KOPT-K1 (cell line): ENCODE results near the gene RIBC1.
"Not testable (repeated sequence)": the region's sequence is repeated elsewhere in the genome, so short reads cannot be mapped to it uniquely, and the experiment has no call there.

Experiments used
- H3K27ac ChIP-seq: fragments of 200-600 bp; sonication (generic); 2 replicates; pipeline ENCODE4 v1.5.1; 2016; ENCODE audit warnings: antibody characterized with exemption, mild to moderate bottlenecking, low read depth, low read length; ENCODE audit not compliant: poor library complexity, severe bottlenecking
- H3K36me3 ChIP-seq: fragments of 200-600 bp; sonication (generic); 2 replicates; pipeline ENCODE4 v1.5.1; 2017; ENCODE audit warnings: antibody characterized with exemption, mild to moderate bottlenecking, low read length, moderate library complexity; ENCODE audit not compliant: insufficient read depth
- H3K9me3 ChIP-seq: fragments of 200-600 bp; sonication (generic); 2 replicates; pipeline ENCODE4 v1.5.1; 2017; ENCODE audit warnings: antibody characterized with exemption, low read length, mild to moderate bottlenecking; ENCODE audit not compliant: insufficient read depth, poor library complexity, severe bottlenecking

The RIBC1 gene

DNA sequence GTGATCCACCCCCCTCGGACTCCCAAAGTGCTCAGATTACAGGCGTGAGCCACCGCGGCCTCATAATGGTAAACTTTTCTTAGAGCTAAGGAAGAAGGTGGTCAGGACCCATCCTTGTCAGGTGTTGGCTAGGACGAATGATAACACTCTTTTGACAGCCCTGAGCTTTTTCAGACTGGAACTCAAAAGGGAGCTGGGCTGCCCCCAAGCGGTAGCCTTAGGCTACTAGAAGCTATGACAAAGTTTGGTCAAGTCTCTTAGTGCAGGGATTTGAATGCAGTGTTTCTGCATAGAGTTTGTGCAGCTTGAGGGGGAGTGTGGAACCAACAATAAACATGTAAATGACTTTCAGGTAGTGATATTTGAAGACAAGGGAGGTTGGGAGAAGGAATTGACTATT is 23.3 kb downstream of the RIBC1 start:
- Histone ChIP-seq H3K27ac (no peak overlapping the region), H3K36me3 (no peaks in the 10 kb centered on the region), H3K9me3 (no peaks in the 10 kb centered on the region)

DNA sequence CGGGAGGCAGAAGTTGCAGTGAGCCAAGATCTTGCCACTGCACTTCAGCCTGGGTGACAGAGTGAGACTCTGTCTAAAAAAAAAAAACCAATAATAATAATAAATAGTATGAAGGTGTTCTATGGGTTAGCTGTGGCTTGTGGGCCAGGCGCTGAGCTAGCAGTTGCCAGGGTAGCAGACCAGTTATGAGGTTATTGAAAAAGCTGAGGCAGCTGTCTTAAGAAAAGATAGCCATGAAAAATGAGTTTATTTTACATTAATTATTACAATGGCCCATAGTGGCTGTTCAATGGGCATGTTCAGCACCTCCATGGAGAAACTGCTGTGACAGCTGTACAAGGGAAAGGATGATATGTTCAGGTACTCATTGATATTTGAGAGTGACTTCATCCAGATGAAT is 24.8 kb downstream of the RIBC1 start:
- Histone ChIP-seq H3K9me3 (no peaks in the 10 kb centered on the region), H3K27ac (no peak overlapping the region), H3K36me3 (no peaks in the 10 kb centered on the region)

GRCh38 chrX:53449632-53450031 is 27.0 kb downstream of the RIBC1 start:
- H3K36me3 ChIP-seq = no peaks in the 10 kb centered on the region
- no peak overlapping the region for H3K27ac ChIP-seq
- H3K9me3 ChIP-seq = no peaks in the 10 kb centered on the region

DNA sequence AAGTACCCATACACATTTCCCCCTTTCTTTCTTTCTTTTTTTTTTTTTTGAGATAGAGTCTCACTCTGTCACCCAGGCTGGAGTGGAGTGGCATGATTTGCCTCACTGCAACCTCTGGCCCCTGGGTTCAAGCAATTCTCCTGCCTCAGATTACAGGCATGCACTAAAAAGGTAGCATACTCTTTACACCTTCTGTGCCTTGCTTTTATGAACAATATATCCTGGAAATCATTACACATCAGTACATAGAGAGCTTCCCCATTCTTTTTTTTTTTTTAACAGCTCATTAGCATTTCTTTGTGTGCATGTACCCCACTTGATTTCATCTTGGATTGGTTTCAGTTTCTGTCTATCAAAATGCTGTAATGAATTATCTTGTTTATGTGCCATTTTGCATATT is 30.1 kb downstream of the RIBC1 start:
- H3K9me3 ChIP-seq = no peaks in the 10 kb centered on the region
- no peaks in the 10 kb centered on the region for H3K36me3 ChIP-seq

GRCh38 chrX:53456254-53456653 is 33.6 kb downstream of the RIBC1 start:
- Histone ChIP-seq H3K9me3 (no peaks in the 10 kb centered on the region), H3K36me3 (no peaks in the 10 kb centered on the region), H3K27ac (no peak overlapping the region)

More for the DNA sequence above, 30.1 kb downstream of the RIBC1 start:
- H3K27ac ChIP-seq = no peak overlapping the region

DNA sequence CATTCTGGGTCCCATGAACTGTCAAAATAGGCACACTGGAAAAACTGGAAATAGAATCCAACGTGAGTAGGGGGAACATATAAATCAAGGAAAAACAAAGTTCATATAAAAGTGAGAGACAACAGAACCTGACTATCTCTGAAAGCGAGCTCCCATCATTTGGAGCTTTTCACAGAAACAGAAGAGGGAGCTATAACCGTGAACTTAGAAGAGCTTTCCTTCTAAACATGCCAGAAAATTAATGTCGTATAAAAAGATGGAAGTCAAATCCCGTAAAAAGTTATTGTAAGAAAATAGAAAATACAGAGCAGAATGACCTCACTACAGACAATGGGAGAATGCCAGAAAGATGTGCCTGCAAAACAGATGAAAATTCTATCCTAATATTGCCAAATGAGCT is 35.4 kb downstream of the RIBC1 start:
- Histone ChIP-seq H3K36me3 (no peaks in the 10 kb centered on the region), H3K9me3 (no peaks in the 10 kb centered on the region), H3K27ac (no peak overlapping the region)

- H3K36me3 ChIP-seq, H3K27ac ChIP-seq, H3K9me3 ChIP-seq: not testable (repeated sequence)
Measured at GRCh38 chrX:53468659-53469058, 46.0 kb downstream of the RIBC1 start.

- Histone ChIP-seq H3K36me3 (no peaks in the 10 kb centered on the region), H3K27ac (no peak overlapping the region), H3K9me3 (no peaks in the 10 kb centered on the region)
Measured at GRCh38 chrX:53471346-53471745, 48.7 kb downstream of the RIBC1 start.

GRCh38 chrX:53474707-53475106 is 52.0 kb downstream of the RIBC1 start:
- H3K36me3 ChIP-seq = no peaks in the 10 kb centered on the region
- H3K9me3 ChIP-seq = no peaks in the 10 kb centered on the region
- no peak overlapping the region for H3K27ac ChIP-seq

- Histone ChIP-seq H3K27ac (no peak overlapping the region), H3K36me3 (no peaks in the 10 kb centered on the region), H3K9me3 (no peaks in the 10 kb centered on the region)
Measured at GRCh38 chrX:53476371-53476770, 53.7 kb downstream of the RIBC1 start.

- Histone ChIP-seq H3K9me3 (no peaks in the 10 kb centered on the region), H3K36me3 (no peaks in the 10 kb centered on the region), H3K27ac (no peak overlapping the region)
Measured at GRCh38 chrX:53479301-53479700, 56.6 kb downstream of the RIBC1 start.
